Measurements from ENCODE around the gene SDK1.

DNA sequence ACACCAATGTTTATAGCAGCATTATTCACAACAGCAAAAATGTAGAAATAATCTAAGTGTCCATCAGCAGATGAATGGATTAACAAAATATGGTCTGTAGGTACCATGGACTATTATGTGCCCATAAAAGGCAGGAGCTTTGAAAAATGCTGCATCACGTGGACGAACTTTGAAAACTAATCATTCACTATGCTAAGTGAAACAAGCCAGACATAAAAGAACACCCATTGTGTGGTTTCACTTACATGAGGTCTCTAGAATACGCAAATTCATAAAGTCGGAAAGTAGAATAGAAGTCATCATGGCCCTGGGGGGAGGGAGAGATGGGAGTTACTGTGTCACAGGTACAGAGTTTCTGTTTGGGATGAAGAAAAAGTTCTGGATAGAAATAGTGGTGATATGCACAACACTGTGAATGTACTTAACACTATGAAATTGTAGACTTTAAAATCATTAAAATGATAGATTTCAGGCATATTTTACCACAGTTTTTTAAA is 377.3 kb downstream of the SDK1 start:
- TF ChIP-seq, protein P1, sequence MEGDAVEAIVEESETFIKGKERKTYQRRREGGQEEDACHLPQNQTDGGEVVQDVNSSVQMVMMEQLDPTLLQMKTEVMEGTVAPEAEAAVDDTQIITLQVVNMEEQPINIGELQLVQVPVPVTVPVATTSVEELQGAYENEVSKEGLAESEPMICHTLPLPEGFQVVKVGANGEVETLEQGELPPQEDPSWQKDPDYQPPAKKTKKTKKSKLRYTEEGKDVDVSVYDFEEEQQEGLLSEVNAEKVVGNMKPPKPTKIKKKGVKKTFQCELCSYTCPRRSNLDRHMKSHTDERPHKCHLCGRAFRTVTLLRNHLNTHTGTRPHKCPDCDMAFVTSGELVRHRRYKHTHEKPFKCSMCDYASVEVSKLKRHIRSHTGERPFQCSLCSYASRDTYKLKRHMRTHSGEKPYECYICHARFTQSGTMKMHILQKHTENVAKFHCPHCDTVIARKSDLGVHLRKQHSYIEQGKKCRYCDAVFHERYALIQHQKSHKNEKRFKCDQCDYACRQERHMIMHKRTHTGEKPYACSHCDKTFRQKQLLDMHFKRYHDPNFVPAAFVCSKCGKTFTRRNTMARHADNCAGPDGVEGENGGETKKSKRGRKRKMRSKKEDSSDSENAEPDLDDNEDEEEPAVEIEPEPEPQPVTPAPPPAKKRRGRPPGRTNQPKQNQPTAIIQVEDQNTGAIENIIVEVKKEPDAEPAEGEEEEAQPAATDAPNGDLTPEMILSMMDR (conservative IDR thresholded peaks at IDR 0.05; ENCODE audit: low read length), result no peak
- no peak for TF ChIP-seq EZH2phosphoT487 (IDR thresholded peaks at IDR 0.05; ENCODE audit: borderline replicate concordance, low read depth, low read length)

All from OCI-LY7 (cell line).